NCI-H82 treated with DMSO at 0.1 percent for 48 hours (cell line): ENCODE data around the gene CD109.
A peak's percentile ranks its signal among the peaks of the same experiment; 100 is the strongest.
"Not testable (repeated sequence)": the region's sequence is repeated elsewhere in the genome, so short reads cannot be mapped to it uniquely, and the experiment has no call there.

Experiments
- DNase-seq: peaks from one replicate; lab custom pipeline; 2025; ENCODE audit not compliant: unreplicated experiment; lab: John Stamatoyannopoulos, UW

Gene CD109

DNA sequence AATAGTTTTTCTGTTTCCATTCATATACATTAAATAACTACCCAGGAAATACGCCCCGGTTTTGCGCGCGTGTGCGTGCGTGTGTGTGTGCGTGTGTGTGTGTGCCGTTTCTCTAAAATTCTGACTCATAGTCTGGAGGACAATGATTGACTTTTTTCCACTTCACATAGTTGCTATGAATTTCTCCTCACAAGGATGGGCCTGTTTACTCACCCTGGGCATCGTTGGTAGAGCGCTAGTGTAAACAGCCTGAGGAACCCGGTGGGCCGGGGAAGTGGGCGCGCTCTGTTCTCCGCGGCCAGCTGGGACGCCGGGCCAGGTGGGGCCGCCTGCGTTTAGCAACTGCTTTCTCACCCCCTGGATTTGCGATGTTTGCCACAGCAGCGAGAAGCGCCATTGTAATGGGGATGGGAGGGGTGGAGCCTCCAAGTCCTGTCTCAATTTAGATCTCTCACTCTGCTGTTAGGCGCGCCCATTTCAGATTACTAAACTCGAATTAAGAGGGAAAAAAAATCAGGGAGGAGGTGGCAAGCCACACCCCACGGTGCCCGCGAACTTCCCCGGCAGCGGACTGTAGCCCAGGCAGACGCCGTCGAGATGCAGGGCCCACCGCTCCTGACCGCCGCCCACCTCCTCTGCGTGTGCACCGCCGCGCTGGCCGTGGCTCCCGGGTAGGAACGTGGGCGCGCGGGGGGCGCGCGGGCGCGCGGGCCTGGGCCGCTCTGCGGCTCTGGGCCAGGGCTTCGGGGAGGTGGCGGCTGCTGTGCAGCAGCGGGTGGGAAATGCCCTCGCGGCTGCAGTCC is at the start of gene CD109:
TSS of gene CD109 (plus strand) at position 585 of the 803 bp plus-strand sequence. CDS start at position 598, 13 bp downstream.
- no peak for DNase-seq

DNA sequence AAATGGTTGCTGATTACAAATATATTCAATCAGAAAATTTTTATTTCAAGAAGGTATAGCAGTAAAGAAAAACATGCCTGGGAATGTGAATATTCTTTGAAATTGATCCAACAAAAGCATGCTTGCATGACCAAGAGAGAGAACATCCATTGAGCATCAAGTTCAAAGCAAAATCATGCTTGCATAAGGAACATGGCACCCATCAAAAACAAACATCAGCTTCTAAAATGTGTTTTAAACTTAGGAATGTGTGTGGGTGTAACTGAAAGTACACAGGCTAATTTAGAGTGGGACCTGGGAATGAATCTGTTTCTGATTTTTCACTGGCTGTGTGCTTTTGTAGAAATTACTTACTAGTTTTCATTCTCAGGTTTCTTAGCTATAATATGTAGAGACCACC is 47.8 kb upstream of the CD109 start:
- DNase-seq: no peak

DNA sequence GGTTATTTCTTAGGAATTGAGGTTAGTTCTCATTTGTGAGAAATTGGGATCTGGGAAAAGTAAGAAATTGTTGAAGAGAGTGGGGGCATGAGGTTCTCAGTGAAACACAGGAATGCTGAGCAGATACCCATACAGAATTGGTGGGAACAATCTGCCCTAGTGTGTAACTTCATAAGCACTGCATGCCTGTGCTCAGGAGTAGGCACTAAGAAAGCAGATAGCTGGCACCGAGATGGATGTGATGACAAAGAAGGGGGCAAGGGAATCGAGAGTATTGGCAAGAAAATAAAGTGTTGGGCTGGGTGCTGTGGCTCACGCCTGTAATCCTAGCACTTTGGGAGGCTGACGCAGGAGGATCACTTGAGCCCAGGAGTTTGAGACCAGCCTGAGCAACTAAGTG is 46.2 kb upstream of the CD109 start:
- no peak for DNase-seq

DNA sequence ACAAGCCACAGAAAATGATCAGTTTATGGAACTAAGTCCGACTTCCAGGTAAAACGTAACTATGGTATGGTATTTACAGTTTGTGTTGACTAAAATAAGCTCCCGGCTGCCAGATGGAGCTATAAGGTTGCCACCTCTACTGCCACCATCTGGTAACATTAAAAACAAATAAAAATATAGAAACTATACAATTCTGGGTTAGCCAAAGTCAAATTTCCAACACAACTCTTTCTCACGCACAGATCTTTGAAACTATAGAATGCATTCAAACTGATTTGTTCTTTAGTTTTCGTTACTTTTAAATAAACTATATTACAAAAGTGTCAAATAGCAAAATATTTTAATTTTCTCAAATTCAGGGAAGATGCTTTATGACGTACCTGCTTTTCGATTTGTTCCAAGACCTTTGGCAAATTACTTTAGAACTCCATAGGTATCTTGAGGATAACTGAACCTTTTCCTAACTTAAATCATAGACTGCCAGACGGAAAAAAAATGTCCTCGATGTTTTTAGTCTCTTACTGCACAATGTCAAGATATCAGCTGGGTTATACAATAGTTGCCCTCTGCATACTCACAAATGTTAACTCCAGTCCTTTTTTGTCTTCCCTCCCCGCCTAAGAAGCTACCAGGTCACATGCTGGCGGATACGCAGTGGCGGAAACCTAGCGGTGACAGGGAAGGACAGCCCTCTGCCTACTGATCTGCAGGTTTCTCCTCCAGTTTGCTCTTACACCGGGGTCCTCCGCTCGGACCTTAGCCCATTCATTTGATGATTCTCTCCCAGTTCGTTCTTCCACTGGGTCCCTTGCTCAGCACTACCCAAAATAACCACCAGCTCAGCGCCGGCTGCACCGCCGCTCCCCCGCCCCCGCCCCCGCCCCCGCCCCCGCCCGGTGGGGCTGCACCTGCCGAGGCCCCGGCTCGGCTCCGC is 43.1 kb upstream of the CD109 start:
- DNase-seq: peak; percentile 44

DNA sequence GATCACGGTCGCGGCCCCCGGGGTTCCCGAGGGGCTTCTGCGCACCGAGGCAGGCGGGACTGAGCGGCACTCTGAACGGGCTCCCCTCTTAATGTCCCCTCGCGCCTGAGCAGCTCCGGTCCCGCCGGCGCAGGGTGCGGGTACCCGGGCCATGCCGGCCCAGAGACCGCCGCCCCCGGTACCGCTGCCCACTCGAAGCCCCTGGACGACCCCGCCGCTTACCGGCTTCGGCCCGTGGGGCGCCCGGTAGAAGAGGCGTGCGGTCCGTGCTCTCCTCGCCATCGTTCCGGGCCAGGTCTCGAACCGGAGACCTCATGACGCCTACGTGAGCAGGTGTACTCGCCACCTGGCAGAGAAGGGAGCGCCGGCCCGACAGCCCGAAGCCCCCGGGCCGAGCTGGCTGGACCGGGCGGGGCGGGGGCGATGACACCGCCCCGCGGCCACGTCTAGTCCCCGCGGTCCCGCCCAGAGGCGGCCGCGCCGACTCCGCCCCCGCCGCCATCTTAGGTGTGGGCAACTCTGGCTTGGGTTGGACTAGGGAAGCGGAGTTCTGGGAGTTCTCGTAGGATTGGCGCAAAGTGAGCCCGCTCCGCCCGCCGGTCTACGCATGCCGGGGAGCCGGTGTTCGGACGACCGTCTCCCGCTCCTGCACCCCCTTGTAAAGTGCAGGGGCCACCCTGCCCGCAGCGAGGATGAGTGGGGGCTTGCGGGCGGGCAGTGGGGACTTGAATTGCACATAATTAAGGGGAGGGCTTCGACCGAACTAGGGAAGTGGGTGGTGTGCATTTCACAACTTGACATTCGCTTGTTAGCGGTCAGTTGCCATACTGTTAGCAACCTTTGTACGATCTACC is 42.2 kb upstream of the CD109 start, which contains the start of gene SLC17A5:
TSS of gene SLC17A5 (minus strand) at position 422 of the 854 bp plus-strand sequence. CDS start at position 316, 106 bp downstream.
- DNase-seq: peak; percentile 82

DNA sequence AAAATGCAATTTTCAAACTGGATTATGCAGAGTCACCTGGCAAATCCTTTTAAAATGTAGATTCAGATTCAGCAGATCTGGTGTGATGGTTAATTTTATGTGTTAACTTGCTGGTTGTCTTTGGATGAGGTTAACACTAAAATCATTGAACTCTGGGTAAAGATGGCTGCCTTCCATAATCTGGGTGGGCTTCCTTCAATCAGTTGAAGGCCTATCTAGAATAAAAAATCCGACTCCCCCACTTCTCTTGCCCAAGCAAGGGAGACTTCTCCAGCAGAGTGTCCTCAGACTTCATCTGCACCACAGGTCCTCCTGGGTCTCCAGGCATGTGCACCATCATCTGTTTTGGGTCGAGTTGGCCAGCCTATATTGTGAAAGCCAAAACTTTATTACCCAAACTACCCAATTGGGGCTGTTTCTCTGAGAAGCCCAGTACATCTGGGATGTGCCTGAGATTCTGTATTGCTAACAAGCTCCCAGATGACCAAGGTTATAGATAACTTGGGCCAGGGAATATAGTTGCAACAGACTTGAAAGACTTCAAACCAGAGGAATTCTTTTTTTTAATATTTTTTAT is 40.6 kb upstream of the CD109 start:
- DNase-seq: no peak

DNA sequence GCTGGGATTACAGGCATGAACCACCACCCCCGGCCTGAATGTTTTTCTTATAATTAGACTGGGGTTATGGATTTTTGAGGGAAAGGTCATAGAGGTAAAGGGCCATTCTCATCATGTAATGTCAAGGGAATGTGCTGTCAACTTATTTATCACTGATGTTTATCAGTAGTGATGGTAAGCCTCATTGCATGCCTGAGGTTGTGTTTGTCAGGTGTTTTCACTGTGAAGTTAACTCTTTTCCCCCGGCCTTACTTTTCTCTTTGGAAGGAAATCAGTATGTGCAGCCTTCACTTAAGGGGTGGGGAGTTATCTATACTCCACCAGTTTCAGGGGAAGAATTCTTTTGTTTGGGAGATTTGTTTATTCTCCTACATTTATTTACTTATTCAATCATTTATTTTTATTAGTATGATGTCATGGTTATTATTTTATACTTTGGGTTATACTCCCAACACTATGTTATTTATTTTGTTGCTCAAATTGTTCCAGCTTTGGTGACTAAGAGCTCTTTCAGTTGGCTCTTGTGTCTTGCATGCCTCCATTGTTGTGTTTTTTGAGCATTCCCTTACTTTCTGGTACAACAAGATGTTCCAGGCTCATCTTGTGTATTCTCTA is 39.4 kb upstream of the CD109 start:
- no peak for DNase-seq

DNA sequence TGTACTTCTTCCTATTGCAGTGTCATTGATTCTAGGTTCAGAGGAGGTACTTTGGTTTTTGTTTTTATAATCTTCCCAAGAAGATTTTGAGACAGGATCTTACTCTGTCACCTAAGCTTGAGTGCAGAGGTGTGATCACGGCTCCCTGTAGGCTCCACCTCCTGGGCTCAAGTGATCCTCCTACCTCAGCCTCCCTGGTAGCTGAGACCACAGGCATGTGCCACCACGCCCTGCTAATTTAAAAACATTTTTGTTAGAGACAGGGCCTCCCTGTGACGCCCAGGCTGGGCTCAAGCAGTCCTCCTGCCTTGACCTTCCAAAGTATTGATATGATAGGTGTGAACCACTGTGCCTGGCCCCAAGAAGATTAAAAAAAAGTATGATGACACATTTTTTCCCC is 38.8 kb upstream of the CD109 start:
- no peak for DNase-seq

DNA sequence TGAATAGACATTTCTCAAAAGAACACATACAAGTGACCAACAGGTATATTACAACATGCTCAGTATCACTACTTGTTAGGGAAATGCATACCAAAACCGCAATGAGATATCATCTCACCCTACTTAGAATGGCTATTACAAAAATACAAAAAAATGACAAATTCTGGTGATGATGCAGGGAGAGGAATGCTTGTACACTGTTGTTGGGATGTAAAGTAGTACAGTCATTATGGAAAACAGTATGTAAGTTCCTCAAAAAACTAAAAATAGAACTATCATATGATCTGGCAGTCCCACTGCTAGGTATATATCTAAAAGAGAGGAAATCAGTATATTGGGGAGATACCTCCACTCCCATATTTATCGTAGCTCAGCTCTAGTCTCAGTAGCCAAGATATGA is 31.3 kb upstream of the CD109 start:
- DNase-seq: no peak

DNA sequence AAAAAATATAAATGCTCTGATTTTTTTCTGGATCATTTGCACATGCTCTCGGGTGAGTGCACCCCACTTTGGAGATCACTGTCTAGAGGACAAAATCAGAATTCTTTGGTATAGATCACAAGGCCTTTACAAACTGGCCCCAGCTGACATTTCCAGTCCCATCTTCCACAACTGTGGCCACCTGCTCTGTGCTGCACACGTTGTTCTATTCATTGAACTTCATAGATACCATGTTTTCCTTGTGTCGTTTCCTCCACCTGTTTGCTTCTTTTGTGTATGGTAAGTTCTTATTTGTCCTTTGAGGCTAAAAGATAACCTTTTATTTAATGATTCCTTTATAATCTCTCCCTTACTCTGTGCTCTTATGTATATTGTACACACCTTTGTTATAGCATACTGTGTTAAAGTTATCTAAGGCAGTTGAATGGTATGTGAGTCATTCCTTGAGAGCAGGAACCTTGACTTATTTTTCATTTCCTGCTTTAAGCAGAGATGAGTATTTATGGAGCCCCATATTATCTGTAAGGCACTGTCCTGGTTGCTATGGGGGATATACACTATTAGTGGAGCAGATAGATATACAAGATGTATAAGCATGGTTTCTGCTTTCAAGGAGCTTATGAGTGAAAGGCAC is 30.2 kb upstream of the CD109 start:
- DNase-seq: no peak

DNA sequence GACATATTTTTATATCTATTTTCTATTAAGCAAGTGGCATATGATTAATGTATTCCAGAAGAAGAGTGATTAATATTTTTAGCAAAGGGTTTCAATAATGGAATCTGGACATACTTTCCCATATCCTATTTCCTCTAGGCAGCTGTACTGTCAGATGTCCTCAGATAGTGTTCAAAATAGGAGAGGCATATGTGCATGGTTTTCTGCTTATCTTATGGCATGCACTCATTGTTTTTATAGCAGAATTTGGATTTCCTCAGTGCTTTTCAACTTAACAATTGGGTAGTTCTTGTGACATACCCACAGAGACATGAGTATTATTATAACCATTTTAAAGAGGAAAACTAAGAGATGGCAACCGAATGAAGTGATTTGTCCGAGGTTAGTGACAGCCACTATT is 29.6 kb upstream of the CD109 start:
- no peak for DNase-seq

DNA sequence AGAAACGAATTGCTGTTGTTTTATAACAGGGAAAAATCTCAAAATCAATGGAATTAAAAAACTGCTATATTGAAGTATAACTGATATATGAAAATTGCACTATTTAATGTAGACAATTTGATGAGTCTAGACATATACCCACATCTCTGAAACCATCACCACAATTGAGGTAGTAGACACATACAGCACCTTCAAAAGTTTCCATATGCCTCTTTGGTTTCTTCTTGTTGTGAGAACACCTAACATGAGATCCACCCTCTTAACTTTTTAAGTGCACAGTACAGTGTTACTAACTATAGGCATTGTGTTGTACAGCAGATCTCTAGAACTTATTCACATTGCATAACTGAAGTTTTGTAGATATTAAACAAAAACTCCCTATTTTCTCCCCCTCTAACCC is 28.2 kb upstream of the CD109 start:
- DNase-seq: no peak

DNA sequence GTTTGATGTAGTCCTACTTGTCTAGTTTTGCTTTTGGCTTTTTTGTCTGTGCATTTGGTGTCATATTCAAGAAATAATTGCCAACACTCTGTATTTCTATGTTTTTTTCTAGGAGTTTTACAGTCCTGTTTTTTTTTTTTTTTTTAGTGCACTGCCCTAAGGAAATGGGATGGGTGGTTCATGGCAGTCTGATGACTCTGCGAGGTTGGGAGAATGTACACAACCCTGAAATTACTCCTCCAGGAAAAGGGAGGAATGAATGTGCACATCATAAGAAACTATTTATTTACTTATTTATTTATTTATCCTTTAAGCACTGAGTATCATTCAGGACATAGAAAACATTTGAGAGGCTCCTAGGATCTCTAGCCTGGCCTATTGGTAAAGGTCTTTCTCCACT is 27.0 kb upstream of the CD109 start:
- no peak for DNase-seq

DNA sequence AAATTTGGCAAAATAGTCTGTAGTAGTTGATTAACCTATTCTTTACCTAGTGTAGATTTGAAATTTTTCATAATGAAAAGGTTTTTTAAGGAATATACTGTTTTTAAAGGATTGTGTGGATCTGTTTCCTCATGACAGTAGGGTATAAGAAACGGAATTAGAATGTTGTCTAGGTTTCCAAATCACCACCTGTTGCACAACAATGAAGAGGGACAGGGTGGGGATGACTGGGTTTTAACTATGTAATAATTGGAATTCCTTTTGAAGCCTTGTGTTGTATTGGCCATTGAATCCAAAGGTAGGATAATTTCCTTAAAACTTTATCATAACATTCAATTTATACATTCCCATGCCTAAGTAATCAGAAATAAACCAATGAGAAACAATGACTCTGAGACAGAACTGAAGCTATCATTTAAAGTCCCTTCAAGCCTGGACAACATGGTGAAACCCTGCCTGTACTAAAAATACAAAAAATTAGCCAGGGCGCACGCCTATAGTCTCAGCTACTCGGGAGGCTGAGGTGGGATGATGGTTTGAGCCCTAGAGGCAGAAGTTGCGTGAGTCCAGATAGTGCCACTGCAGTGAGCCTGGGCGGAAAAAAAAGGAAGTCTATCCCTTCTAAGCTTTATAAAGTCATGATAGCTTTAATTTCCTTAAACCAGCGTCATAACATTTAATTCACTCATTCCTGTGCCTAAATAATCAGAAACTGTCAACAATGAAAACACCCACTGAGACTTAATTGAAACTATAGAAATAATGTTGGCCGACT is 23.9 kb upstream of the CD109 start:
- DNase-seq: no peak

DNA sequence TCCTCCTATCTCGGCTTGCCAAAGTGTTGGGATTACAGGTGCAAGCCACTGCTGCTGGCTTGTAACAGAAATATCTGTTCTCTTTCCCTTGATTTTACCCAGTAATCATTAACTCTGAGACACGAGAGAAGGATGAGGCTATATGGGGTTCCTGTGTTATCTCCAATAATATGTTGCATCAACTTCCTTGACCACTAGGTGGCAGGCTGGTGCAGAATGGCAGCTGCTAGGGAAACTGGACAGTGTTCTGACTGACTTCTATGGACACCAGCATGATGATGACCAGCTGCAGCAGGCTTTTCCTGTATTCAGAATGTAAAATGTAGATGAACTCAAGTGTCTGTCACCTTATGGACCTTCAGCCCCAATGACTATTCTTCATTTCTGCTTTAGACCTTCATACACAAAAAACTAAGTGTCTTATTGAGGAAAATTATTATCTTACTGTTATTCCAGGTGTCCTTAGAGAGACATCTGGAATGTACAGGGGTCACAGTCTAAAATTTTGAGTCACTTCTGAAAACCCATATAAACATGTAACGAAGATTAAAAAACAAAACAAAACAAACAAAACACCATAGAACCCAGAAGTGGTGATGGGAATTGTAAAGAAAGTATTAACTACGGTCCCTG is 20.4 kb upstream of the CD109 start:
- peak; percentile 44 for DNase-seq

DNA sequence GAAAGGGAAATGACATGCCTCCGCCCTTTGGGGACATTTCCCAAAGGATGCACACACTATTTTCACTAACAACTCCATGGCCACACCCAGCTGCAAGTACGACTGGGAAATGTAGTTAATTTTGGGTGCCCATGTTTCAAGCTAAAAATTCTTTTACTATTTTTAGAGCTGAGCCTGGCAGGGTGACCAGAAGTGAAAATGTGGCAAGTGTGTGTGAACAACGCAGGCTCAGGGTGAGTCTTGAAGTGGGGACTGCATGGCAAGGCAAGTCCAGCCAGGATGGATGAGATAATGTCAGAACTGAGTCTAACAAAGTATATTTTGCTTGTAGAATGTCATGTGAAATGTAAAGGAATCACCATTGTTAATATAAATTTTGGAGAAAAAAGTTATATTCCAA is 17.0 kb upstream of the CD109 start:
- no peak for DNase-seq

DNA sequence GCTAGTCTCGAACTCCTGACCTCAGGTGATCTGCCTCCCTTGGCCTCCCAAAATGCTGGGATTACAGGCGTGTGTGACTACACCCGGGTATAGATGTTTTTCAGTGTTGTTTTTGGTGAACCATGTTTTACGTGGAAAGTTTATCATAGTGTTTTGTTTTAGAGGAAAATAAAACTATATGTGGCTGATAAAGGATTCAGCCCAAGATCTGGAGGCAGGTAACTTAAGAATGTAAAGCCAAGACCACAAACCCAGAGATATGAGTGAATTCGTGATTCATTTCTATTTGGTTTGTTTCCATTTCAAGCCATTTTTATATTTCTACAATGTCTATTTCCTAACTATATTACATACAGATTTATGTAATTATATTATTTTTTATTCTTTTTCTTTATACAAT is 16.2 kb upstream of the CD109 start:
- not testable (repeated sequence) for DNase-seq

DNA sequence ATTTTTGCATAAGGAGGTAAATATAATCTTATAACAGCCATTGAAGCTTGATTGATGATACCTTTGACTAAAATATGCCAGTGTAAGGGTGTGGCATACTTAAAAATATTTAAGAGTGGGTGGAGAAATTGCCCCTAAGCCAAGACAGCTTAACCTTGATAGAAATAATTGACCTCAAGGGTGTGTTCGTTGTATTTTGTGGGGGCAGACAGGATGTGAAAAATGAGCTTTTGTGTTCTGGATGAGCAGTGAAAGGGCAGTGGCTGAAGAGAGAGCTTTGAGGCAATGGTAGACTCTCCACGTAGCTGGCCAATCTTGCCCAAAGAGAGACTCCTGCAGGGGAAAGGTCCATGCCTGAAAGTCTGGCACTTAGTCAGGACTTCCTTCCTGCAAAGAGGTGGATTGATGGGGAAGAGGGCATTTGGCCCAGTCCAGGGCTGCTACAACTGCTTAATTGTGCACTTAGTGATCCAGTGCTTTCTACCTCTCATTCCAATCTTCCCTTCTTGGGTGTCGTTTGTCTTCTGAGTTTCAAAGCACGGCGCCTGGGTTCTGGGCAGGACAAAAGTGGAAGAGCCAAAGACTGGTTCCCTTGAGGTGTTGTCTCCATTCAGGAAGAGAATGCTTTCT is 15.6 kb upstream of the CD109 start:
- DNase-seq: no peak
